ENCODE measurements around the gene C6orf120.

GRCh38 chr6:169665289-169665688, 36.6 kb upstream of the C6orf120 start:
- no peak for TF ChIP-seq CTCF (IDR thresholded peaks at IDR 0.05)
- no peak for TF ChIP-seq EP300 (IDR thresholded peaks at IDR 0.05)
- TF ChIP-seq POLR2A (IDR thresholded peaks at IDR 0.05; ENCODE audit: low read depth), result no peak
- no peak for TF ChIP-seq POLR2AphosphoS5 (IDR thresholded peaks at IDR 0.05)

Measured in esophagus muscularis mucosa (tissue), 4 donors.